GM12878 (cell line): ENCODE data around the gene COL20A1. TPM values are rescaled to one million over a fixed set of nuclear protein-coding genes. Genes with fewer than 3 reads are reported as not detected.

ENCODE experiments used
- ATAC-seq: fragments of 200-7000 bp; cut with Tn5 transposase; 3 replicates; pipeline ENCODE4 v1.9.1; 2020; ENCODE audit warnings: mild to moderate bottlenecking, moderate library complexity
- BruUV-seq: library from RNA; stranded (reverse); fragments of 400-500 nt; replicated peaks from 2 replicates; lab custom pipeline; 2021; lab: Mats Ljungman, UMichigan
- CTCF ChIA-PET: fragments of 300-600 bp; sonication (Branson Sonifier 250); formaldehyde crosslinking; extraction: SDS; loops from one replicate; lab custom pipeline; 2021; ENCODE audit warnings: inconsistent platforms; lab: Yijun Ruan, JAX
- POLR2A ChIA-PET: fragments of 350-600 bp; formaldehyde crosslinking; extraction: SDS; loops from one replicate; lab custom pipeline; 2021; ENCODE audit warnings: inconsistent platforms; lab: Charles Lee
- RAD21 ChIA-PET: fragments of 300-600 bp; sonication (Branson Sonifier 250); formaldehyde crosslinking; loops from one replicate; lab custom pipeline; 2023; ENCODE audit warnings: antibody characterized with exemption; ENCODE audit not compliant: unreplicated experiment; lab: Charles Lee
- SMC1A ChIA-PET: fragments of 300-600 bp; sonication (Branson Sonifier 250); formaldehyde crosslinking; loops from one replicate; lab custom pipeline; 2023; ENCODE audit not compliant: unreplicated experiment, uncharacterized antibody; lab: Charles Lee
- DNase-seq: peaks from one replicate; pipeline ENCODE4 v3.0.0-alpha.2; 2011; ENCODE audit warnings: low read depth, low spot score
- FAIRE-seq: peaks from 3 replicates; lab custom pipeline; 2011; peaks lifted over from hg19 to GRCh38; lab: Jason Lieb, UNC
- H2AFZ ChIP-seq: 2 replicates; pipeline ENCODE4 v1.6.0; 2011; ENCODE audit warnings: low read depth, low read length, control low read depth; ENCODE audit not compliant: control insufficient read depth
- H3K27ac ChIP-seq: 2 replicates; pipeline ENCODE4 v1.5.1; 2011; ENCODE audit warnings: control low read depth; ENCODE audit not compliant: control insufficient read depth, insufficient read depth
- H3K27me3 ChIP-seq, 2 experiments: replicated peaks in 1 of 2; 2 replicates each; pipeline versions ENCODE4 v1.6.0 to v1.6.1; 2011; ENCODE audit warnings: low read length in 1 of 2; ENCODE audit not compliant: control insufficient read depth in 2 of 2, insufficient read depth in 2 of 2
- H3K36me3 ChIP-seq, 2 experiments: 2 replicates each; pipeline ENCODE4 v1.5.1; 2011; ENCODE audit warnings: low read length in 1 of 2; ENCODE audit not compliant: control insufficient read depth in 2 of 2, insufficient read depth in 2 of 2
- H3K4me1 ChIP-seq: 2 replicates; pipeline ENCODE4 v1.6.1; 2011; ENCODE audit warnings: mild to moderate bottlenecking, low read length, moderate library complexity, mixed read lengths; ENCODE audit not compliant: control insufficient read depth, insufficient read depth
- H3K4me2 ChIP-seq: 2 replicates; pipeline ENCODE4 v1.6.0; 2011; ENCODE audit warnings: control low read depth; ENCODE audit not compliant: control insufficient read depth, insufficient read depth
- H3K4me3 ChIP-seq: fragments of 200-600 bp; sonication (generic); 2 replicates; pipeline ENCODE4 v1.5.1; 2016
- H3K79me2 ChIP-seq: 2 replicates; pipeline ENCODE4 v1.6.0; 2011; ENCODE audit warnings: low read length; ENCODE audit not compliant: control insufficient read depth, insufficient read depth
- H3K9ac ChIP-seq: 2 replicates; pipeline ENCODE4 v1.8.0; 2011; ENCODE audit warnings: low read length, control low read depth, mixed read lengths; ENCODE audit not compliant: control insufficient read depth, insufficient read depth
- H3K9me3 ChIP-seq: replicated peaks from 3 replicates; pipeline ENCODE4 v1.5.1; 2011; ENCODE audit warnings: mild to moderate bottlenecking, low read length; ENCODE audit not compliant: control insufficient read depth, insufficient read depth
- H4K20me1 ChIP-seq: 2 replicates; pipeline ENCODE4 v1.6.0; 2011; ENCODE audit not compliant: control insufficient read depth, insufficient read depth
- CHD1 ChIP-seq: IDR thresholded peaks from 2 replicates; pipeline ENCODE4 v1.6.1; 2012; ENCODE audit warnings: low read depth, low read length, improper control_type of control experiment
- CHD2 ChIP-seq: IDR thresholded peaks from 2 replicates; pipeline ENCODE4 v1.6.1; 2011; ENCODE audit warnings: low read depth, low read length, improper control_type of control experiment, borderline replicate concordance
- EED ChIP-seq: sonication (generic); IDR thresholded peaks from 2 replicates; pipeline ENCODE4 v1.6.1; 2016; ENCODE audit warnings: antibody characterized with exemption, low read depth
- FOS ChIP-seq: IDR thresholded peaks from 3 replicates; pipeline ENCODE4 v1.6.1; 2011; ENCODE audit warnings: borderline replicate concordance; ENCODE audit not compliant: insufficient read length; ENCODE audit errors: extremely low read depth
- GATAD2B ChIP-seq: fragments of 450-650 bp; conservative IDR thresholded peaks from 2 replicates; pipeline ENCODE4 v1.6.1; 2017; ENCODE audit warnings: low read depth, mild to moderate bottlenecking, moderate library complexity
- HDGF ChIP-seq: fragments of 450-650 bp; IDR thresholded peaks from 2 replicates; pipeline ENCODE4 v1.6.1; 2016; ENCODE audit warnings: antibody characterized with exemption
- RBBP5 ChIP-seq: fragments of 200-600 bp; sonication (generic); conservative IDR thresholded peaks from 2 replicates; pipeline ENCODE4 v1.6.1; 2016
- SMAD5 ChIP-seq: IDR thresholded peaks from 2 replicates; pipeline ENCODE4 v1.6.1; 2016; ENCODE audit warnings: antibody characterized with exemption, low read depth
- ZBED1 ChIP-seq: IDR thresholded peaks from 2 replicates; pipeline ENCODE4 v1.6.1; 2016; ENCODE audit warnings: borderline replicate concordance
- ZSCAN29 ChIP-seq: fragments of 450-650 bp; IDR thresholded peaks from 2 replicates; pipeline ENCODE4 v1.6.1; 2017; ENCODE audit warnings: mild to moderate bottlenecking, moderate library complexity
- WGBS: methylation state at CpG from one replicate; pipeline ENCODE4 v1.1.6; 2016; ENCODE audit warnings: low lambda C conversion rate; ENCODE audit not compliant: insufficient replicate concordance, insufficient coverage; ENCODE audit errors: missing lambda C conversion rate; 5-methylcytosine and 5-hydroxymethylcytosine counted together
- in situ Hi-C: fragments of 300-500 bp; cut with MboI; formaldehyde crosslinking; loops from 9 replicates; pipeline ENCODE4 v1.14.3; 2018; ENCODE audit warnings: mixed read lengths
- intact Hi-C: fragments of 100-400 bp; cut with micrococcal nuclease; formaldehyde crosslinking; loops from one replicate; pipeline ENCODE4 v1.14.2; 2022; ENCODE audit not compliant: unreplicated experiment
- polyA plus RNA-seq, 11 experiments: library from polyadenylated mRNA; depleted of rRNA in 4 of 11; unstranded in 6 of 11; stranded (reverse) in 5 of 11; fragments of >200 nt; fragmentation: Nextera tagmentation in 4 of 11; fragmentation: Illumina TruSeq in 1 of 11; extraction: Ambion mirVana in 4 of 11; extraction: Trizol in 1 of 11; gene quantifications; 1 replicate in 1 of 11; 2 replicates in 10 of 11; pipeline versions ENCODE4 v1.2.1 to v1.2.3, GENCODE V29; 2011 to 2016; ENCODE audit warnings: inconsistent platforms in 2 of 11, missing spikeins in 2 of 11, low read depth in 1 of 11
- total RNA-seq, 4 experiments: library from RNA; depleted of rRNA in 3 of 4; stranded (reverse); fragments of >200 nt in 3 of 4; fragmentation: Illumina TruSeq in 1 of 4; extraction: Trizol in 1 of 4; gene quantifications; 2 replicates each; pipeline versions ENCODE4 v1.2.1 to v1.2.3, GENCODE V29; 2013 to 2021
- TF ChIP-seq, protein P1 (sequence below): fragments of 150-350 bp; IDR thresholded peaks from 2 replicates; pipeline ENCODE4 v1.6.1; 2016; ENCODE audit warnings: low read depth, low read length
- TF ChIP-seq, protein P2 (sequence below): IDR thresholded peaks from 2 replicates; pipeline ENCODE4 v1.6.1; 2012; ENCODE audit warnings: improper control_type of control experiment, low read depth, low read length; ENCODE audit not compliant: insufficient replicate concordance

COL20A1 gene
- total and polyA plus RNA-seq, 10 of the 15 experiments (the other 5 are each of a cell fraction or from before 2014, with no cell fraction given): not detected

DNA sequence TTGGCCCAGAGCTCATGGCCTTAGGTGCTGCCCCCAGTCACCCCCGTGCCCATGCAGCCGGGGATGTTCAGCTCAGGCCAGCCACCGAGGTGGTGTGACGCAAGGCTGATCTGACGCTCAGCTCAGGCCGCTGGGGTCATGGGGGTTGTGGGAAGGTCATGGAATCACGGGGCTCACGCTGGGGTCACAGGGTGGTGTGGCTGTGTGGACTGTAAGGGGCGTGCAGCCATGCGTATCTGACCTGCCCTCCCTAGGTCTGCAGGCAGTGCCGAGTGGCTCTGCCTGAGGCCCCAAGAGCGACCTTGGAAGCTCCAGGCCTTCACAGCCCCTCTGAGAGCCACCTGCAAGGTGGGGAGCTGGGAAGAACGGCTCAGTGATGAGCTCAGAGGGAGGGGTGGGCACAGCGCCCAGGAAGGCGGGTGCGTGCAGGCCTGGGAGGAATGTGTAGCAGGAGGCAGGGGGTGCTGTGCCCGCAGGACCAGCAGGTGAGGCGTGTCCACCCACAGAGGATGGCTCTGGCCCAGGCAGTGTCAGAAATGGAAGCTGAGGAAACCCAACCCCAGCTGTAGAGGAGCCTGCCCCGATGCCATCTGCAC is 40.4 kb downstream of the COL20A1 start:
- H3K9ac ChIP-seq: no peak overlapping the region
- no peaks in the 10 kb centered on the region for H4K20me1 ChIP-seq
- no peaks in the 10 kb centered on the region for H3K4me1 ChIP-seq
- SMC1A ChIA-PET: no interaction called here
- CTCF ChIA-PET: no interaction called here
- ATAC-seq (no peak), FAIRE-seq (no peak)
- no peak overlapping the region for H3K4me2 ChIP-seq
- TF ChIP-seq SMAD5: no peak
- TF ChIP-seq, protein P1, sequence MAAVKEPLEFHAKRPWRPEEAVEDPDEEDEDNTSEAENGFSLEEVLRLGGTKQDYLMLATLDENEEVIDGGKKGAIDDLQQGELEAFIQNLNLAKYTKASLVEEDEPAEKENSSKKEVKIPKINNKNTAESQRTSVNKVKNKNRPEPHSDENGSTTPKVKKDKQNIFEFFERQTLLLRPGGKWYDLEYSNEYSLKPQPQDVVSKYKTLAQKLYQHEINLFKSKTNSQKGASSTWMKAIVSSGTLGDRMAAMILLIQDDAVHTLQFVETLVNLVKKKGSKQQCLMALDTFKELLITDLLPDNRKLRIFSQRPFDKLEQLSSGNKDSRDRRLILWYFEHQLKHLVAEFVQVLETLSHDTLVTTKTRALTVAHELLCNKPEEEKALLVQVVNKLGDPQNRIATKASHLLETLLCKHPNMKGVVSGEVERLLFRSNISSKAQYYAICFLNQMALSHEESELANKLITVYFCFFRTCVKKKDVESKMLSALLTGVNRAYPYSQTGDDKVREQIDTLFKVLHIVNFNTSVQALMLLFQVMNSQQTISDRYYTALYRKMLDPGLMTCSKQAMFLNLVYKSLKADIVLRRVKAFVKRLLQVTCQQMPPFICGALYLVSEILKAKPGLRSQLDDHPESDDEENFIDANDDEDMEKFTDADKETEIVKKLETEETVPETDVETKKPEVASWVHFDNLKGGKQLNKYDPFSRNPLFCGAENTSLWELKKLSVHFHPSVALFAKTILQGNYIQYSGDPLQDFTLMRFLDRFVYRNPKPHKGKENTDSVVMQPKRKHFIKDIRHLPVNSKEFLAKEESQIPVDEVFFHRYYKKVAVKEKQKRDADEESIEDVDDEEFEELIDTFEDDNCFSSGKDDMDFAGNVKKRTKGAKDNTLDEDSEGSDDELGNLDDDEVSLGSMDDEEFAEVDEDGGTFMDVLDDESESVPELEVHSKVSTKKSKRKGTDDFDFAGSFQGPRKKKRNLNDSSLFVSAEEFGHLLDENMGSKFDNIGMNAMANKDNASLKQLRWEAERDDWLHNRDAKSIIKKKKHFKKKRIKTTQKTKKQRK: no peak
- TF ChIP-seq ZSCAN29: no peak
- TF ChIP-seq FOS: no peak
- no peak for TF ChIP-seq CHD1
- TF ChIP-seq CHD2: no peak
- no peak for TF ChIP-seq RBBP5
- TF ChIP-seq, protein P2, sequence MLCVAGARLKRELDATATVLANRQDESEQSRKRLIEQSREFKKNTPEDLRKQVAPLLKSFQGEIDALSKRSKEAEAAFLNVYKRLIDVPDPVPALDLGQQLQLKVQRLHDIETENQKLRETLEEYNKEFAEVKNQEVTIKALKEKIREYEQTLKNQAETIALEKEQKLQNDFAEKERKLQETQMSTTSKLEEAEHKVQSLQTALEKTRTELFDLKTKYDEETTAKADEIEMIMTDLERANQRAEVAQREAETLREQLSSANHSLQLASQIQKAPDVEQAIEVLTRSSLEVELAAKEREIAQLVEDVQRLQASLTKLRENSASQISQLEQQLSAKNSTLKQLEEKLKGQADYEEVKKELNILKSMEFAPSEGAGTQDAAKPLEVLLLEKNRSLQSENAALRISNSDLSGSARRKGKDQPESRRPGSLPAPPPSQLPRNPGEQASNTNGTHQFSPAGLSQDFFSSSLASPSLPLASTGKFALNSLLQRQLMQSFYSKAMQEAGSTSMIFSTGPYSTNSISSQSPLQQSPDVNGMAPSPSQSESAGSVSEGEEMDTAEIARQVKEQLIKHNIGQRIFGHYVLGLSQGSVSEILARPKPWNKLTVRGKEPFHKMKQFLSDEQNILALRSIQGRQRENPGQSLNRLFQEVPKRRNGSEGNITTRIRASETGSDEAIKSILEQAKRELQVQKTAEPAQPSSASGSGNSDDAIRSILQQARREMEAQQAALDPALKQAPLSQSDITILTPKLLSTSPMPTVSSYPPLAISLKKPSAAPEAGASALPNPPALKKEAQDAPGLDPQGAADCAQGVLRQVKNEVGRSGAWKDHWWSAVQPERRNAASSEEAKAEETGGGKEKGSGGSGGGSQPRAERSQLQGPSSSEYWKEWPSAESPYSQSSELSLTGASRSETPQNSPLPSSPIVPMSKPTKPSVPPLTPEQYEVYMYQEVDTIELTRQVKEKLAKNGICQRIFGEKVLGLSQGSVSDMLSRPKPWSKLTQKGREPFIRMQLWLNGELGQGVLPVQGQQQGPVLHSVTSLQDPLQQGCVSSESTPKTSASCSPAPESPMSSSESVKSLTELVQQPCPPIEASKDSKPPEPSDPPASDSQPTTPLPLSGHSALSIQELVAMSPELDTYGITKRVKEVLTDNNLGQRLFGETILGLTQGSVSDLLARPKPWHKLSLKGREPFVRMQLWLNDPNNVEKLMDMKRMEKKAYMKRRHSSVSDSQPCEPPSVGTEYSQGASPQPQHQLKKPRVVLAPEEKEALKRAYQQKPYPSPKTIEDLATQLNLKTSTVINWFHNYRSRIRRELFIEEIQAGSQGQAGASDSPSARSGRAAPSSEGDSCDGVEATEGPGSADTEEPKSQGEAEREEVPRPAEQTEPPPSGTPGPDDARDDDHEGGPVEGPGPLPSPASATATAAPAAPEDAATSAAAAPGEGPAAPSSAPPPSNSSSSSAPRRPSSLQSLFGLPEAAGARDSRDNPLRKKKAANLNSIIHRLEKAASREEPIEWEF: no peak
- TF ChIP-seq HDGF: no peak
- TF ChIP-seq EED: no peak
- TF ChIP-seq ZBED1: no peak
- no peak for TF ChIP-seq GATAD2B
- TF ChIP-seq, all 136 proteins: peak for 0
- Histone ChIP-seq H2AFZ (no peak overlapping the region), H3K27me3 (no peaks in the 10 kb centered on the region), H3K36me3 (no peaks in the 10 kb centered on the region), H3K79me2 (no peaks in the 10 kb centered on the region), H3K27ac (no peak overlapping the region), H3K4me3 (no peak overlapping the region), H3K9me3 (peaks cover 2% of the 10 kb centered on the region; the same call in 2 of the 3 replicates)
- WGBS: 72% methylated on average over 13 of the region's 19 CpGs
- ChIA-PET POLR2A (no interaction called here), RAD21 (no interaction called here)
- DNase-seq: no peak
- in situ Hi-C loops (no loop called here), intact Hi-C loops (no loop called here)
- BruUV-seq: no TSS peak
